ENCODE measurements around the gene CRYZ.

Gene CRYZ
- 8.7 to 13.7 (median 12.2) reads per million in 3 donors for total RNA-seq

GRCh38 chr1:74732960-74733603 lies at the start of gene CRYZ, which contains the start of gene TYW3:
Gene CRYZ, minus strand, starts transcription at chr1:74733050. Its CDS starts 8,229 bp downstream, at chr1:74724821.
Gene TYW3, plus strand, starts transcription at chr1:74733152. Its CDS starts 93 bp downstream, at chr1:74733245.
- Histone ChIP-seq H3K27me3 (replicated peaks; ENCODE audit: control insufficient read depth, insufficient read depth, low read length, poor library complexity, severe bottlenecking) (no peaks in the 10 kb centered on the region), H3K9me3 (ENCODE audit: control insufficient read depth, low read length) (no peaks in the 10 kb centered on the region), H3K4me3 (ENCODE audit: insufficient read depth, low read depth, low read length, poor library complexity, severe bottlenecking) (peak within 1 kb of the TSS; percentile 74), H3K4me1 (ENCODE audit: control insufficient read depth, insufficient read depth, low read length, poor library complexity, severe bottlenecking) (peaks cover 3% of the 10 kb centered on the region), H3K36me3 (ENCODE audit: control insufficient read depth, insufficient read depth, low read length) (peaks cover 15% of the 10 kb centered on the region), H3K27ac (ENCODE audit: insufficient read depth, low read length, poor library complexity, severe bottlenecking) (peak within 1 kb of the TSS; percentile 71)
- peak; percentile 75 to 79 (median 77) for DNase-seq

GRCh38 chr1:74780594-74780993 lies 47.7 kb upstream of the CRYZ start:
- no peaks in the 10 kb centered on the region for H3K36me3 ChIP-seq (ENCODE audit: control insufficient read depth, insufficient read depth, low read length)
- H3K4me1 ChIP-seq (ENCODE audit: control insufficient read depth, insufficient read depth, low read length, poor library complexity, severe bottlenecking), result no peaks in the 10 kb centered on the region
- H3K27ac ChIP-seq (ENCODE audit: insufficient read depth, low read length, poor library complexity, severe bottlenecking), result no peak overlapping the region
- peaks cover 2% of the 10 kb centered on the region for H3K27me3 ChIP-seq (replicated peaks; ENCODE audit: control insufficient read depth, insufficient read depth, low read length, poor library complexity, severe bottlenecking)
- no peaks in the 10 kb centered on the region for H3K9me3 ChIP-seq (ENCODE audit: control insufficient read depth, low read length)
- DNase-seq, result no peak
- no peak overlapping the region for H3K4me3 ChIP-seq (ENCODE audit: insufficient read depth, low read depth, low read length, poor library complexity, severe bottlenecking)

- DNase-seq, result no peak
- Histone ChIP-seq H3K27ac (ENCODE audit: insufficient read depth, low read length, poor library complexity, severe bottlenecking) (no peak overlapping the region), H3K27me3 (replicated peaks; ENCODE audit: control insufficient read depth, insufficient read depth, low read length, poor library complexity, severe bottlenecking) (peaks cover 3% of the 10 kb centered on the region), H3K36me3 (ENCODE audit: control insufficient read depth, insufficient read depth, low read length) (no peaks in the 10 kb centered on the region), H3K4me3 (ENCODE audit: insufficient read depth, low read depth, low read length, poor library complexity, severe bottlenecking) (no peak overlapping the region), H3K9me3 (ENCODE audit: control insufficient read depth, low read length) (no peaks in the 10 kb centered on the region), H3K4me1 (ENCODE audit: control insufficient read depth, insufficient read depth, low read length, poor library complexity, severe bottlenecking) (no peaks in the 10 kb centered on the region)
Observed at GRCh38 chr1:74779750-74780149, 46.9 kb upstream of the CRYZ start.

GRCh38 chr1:74777525-74777924 lies 44.7 kb upstream of the CRYZ start:
- DNase-seq, result no peak
- Histone ChIP-seq H3K9me3 (ENCODE audit: control insufficient read depth, low read length) (no peaks in the 10 kb centered on the region), H3K27ac (ENCODE audit: insufficient read depth, low read length, poor library complexity, severe bottlenecking) (no peak overlapping the region), H3K36me3 (ENCODE audit: control insufficient read depth, insufficient read depth, low read length) (no peaks in the 10 kb centered on the region), H3K4me1 (ENCODE audit: control insufficient read depth, insufficient read depth, low read length, poor library complexity, severe bottlenecking) (no peaks in the 10 kb centered on the region), H3K4me3 (ENCODE audit: insufficient read depth, low read depth, low read length, poor library complexity, severe bottlenecking) (no peak overlapping the region), H3K27me3 (replicated peaks; ENCODE audit: control insufficient read depth, insufficient read depth, low read length, poor library complexity, severe bottlenecking) (peaks cover 5% of the 10 kb centered on the region)

- Histone ChIP-seq H3K4me3 (ENCODE audit: insufficient read depth, low read depth, low read length, poor library complexity, severe bottlenecking) (no peak overlapping the region), H3K9me3 (ENCODE audit: control insufficient read depth, low read length) (no peaks in the 10 kb centered on the region), H3K4me1 (ENCODE audit: control insufficient read depth, insufficient read depth, low read length, poor library complexity, severe bottlenecking) (peaks cover 3% of the 10 kb centered on the region), H3K36me3 (ENCODE audit: control insufficient read depth, insufficient read depth, low read length) (no peaks in the 10 kb centered on the region), H3K27ac (ENCODE audit: insufficient read depth, low read length, poor library complexity, severe bottlenecking) (no peak overlapping the region), H3K27me3 (replicated peaks; ENCODE audit: control insufficient read depth, insufficient read depth, low read length, poor library complexity, severe bottlenecking) (peaks cover 6% of the 10 kb centered on the region)
- DNase-seq, result no peak
Observed at GRCh38 chr1:74775735-74776134, 42.9 kb upstream of the CRYZ start.

GRCh38 chr1:74773582-74773981 lies 40.7 kb upstream of the CRYZ start:
- Histone ChIP-seq H3K27me3 (replicated peaks; ENCODE audit: control insufficient read depth, insufficient read depth, low read length, poor library complexity, severe bottlenecking) (peaks cover 6% of the 10 kb centered on the region), H3K9me3 (ENCODE audit: control insufficient read depth, low read length) (no peaks in the 10 kb centered on the region), H3K4me3 (ENCODE audit: insufficient read depth, low read depth, low read length, poor library complexity, severe bottlenecking) (no peak overlapping the region), H3K4me1 (ENCODE audit: control insufficient read depth, insufficient read depth, low read length, poor library complexity, severe bottlenecking) (peaks cover 3% of the 10 kb centered on the region), H3K27ac (ENCODE audit: insufficient read depth, low read length, poor library complexity, severe bottlenecking) (no peak overlapping the region), H3K36me3 (ENCODE audit: control insufficient read depth, insufficient read depth, low read length) (no peaks in the 10 kb centered on the region)
- no peak for DNase-seq

GRCh38 chr1:74772945-74773344 lies 40.1 kb upstream of the CRYZ start:
- no peak overlapping the region for H3K27ac ChIP-seq (ENCODE audit: insufficient read depth, low read length, poor library complexity, severe bottlenecking)
- H3K9me3 ChIP-seq (ENCODE audit: control insufficient read depth, low read length), result no peaks in the 10 kb centered on the region
- peaks cover 3% of the 10 kb centered on the region for H3K4me1 ChIP-seq (ENCODE audit: control insufficient read depth, insufficient read depth, low read length, poor library complexity, severe bottlenecking)
- H3K27me3 ChIP-seq (replicated peaks; ENCODE audit: control insufficient read depth, insufficient read depth, low read length, poor library complexity, severe bottlenecking), result peaks cover 6% of the 10 kb centered on the region
- no peaks in the 10 kb centered on the region for H3K36me3 ChIP-seq (ENCODE audit: control insufficient read depth, insufficient read depth, low read length)
- no peak for DNase-seq
- no peak overlapping the region for H3K4me3 ChIP-seq (ENCODE audit: insufficient read depth, low read depth, low read length, poor library complexity, severe bottlenecking)

GRCh38 chr1:74771913-74772515 lies 39.2 kb upstream of the CRYZ start:
- Histone ChIP-seq H3K27me3 (replicated peaks; ENCODE audit: control insufficient read depth, insufficient read depth, low read length, poor library complexity, severe bottlenecking) (peaks cover 6% of the 10 kb centered on the region), H3K4me3 (ENCODE audit: insufficient read depth, low read depth, low read length, poor library complexity, severe bottlenecking) (no peak overlapping the region), H3K4me1 (ENCODE audit: control insufficient read depth, insufficient read depth, low read length, poor library complexity, severe bottlenecking) (peaks cover 3% of the 10 kb centered on the region), H3K27ac (ENCODE audit: insufficient read depth, low read length, poor library complexity, severe bottlenecking) (no peak overlapping the region), H3K9me3 (ENCODE audit: control insufficient read depth, low read length) (no peaks in the 10 kb centered on the region), H3K36me3 (ENCODE audit: control insufficient read depth, insufficient read depth, low read length) (no peaks in the 10 kb centered on the region)
- no peak for DNase-seq

GRCh38 chr1:74767490-74767889 lies 34.6 kb upstream of the CRYZ start:
- DNase-seq, result no peak

GRCh38 chr1:74766579-74766978 lies 33.7 kb upstream of the CRYZ start:
- Histone ChIP-seq H3K36me3 (ENCODE audit: control insufficient read depth, insufficient read depth, low read length) (no peaks in the 10 kb centered on the region), H3K27ac (ENCODE audit: insufficient read depth, low read length, poor library complexity, severe bottlenecking) (no peak overlapping the region)
- DNase-seq, result no peak

More at GRCh38 chr1:74767490-74767889, 34.6 kb upstream of the CRYZ start:
- Histone ChIP-seq H3K4me1 (ENCODE audit: control insufficient read depth, insufficient read depth, low read length, poor library complexity, severe bottlenecking) (peaks cover 3% of the 10 kb centered on the region), H3K9me3 (ENCODE audit: control insufficient read depth, low read length) (no peaks in the 10 kb centered on the region), H3K27me3 (replicated peaks; ENCODE audit: control insufficient read depth, insufficient read depth, low read length, poor library complexity, severe bottlenecking) (peaks cover under 1% of the 10 kb centered on the region), H3K4me3 (ENCODE audit: insufficient read depth, low read depth, low read length, poor library complexity, severe bottlenecking) (no peak overlapping the region), H3K27ac (ENCODE audit: insufficient read depth, low read length, poor library complexity, severe bottlenecking) (no peak overlapping the region), H3K36me3 (ENCODE audit: control insufficient read depth, insufficient read depth, low read length) (no peaks in the 10 kb centered on the region)

More at GRCh38 chr1:74766579-74766978, 33.7 kb upstream of the CRYZ start:
- no peaks in the 10 kb centered on the region for H3K9me3 ChIP-seq (ENCODE audit: control insufficient read depth, low read length)
- no peak overlapping the region for H3K4me3 ChIP-seq (ENCODE audit: insufficient read depth, low read depth, low read length, poor library complexity, severe bottlenecking)
- H3K27me3 ChIP-seq (replicated peaks; ENCODE audit: control insufficient read depth, insufficient read depth, low read length, poor library complexity, severe bottlenecking), result no peaks in the 10 kb centered on the region
- no peaks in the 10 kb centered on the region for H3K4me1 ChIP-seq (ENCODE audit: control insufficient read depth, insufficient read depth, low read length, poor library complexity, severe bottlenecking)
